Endothelial cell of umbilical vein (primary cell): ENCODE measurements around the gene SYDE1.

Experiments
- CTCF ChIP-seq, 2 donors: IDR thresholded peaks; 1 replicate in 1 of 2; 2 replicates in 1 of 2; pipeline ENCODE4 v1.5.1; 2011; ENCODE audit warnings: low read length in 2 of 2, mild to moderate bottlenecking in 2 of 2, moderate library complexity in 2 of 2, control low read depth in 1 of 2, inconsistent platforms in 1 of 2, low read depth in 1 of 2; ENCODE audit not compliant: insufficient read depth in 1 of 2; ENCODE audit errors: extremely low read depth in 1 of 2
- EZH2 ChIP-seq: IDR thresholded peaks from 2 replicates; pipeline ENCODE4 v1.6.1; 2012; ENCODE audit warnings: borderline replicate concordance, low read depth, mild to moderate bottlenecking, moderate library complexity, low read length, inconsistent platforms; ENCODE audit not compliant: severe bottlenecking
- MAX ChIP-seq: IDR thresholded peaks from 2 replicates; pipeline ENCODE4 v1.6.1; 2011; ENCODE audit not compliant: insufficient read depth, insufficient read length
- POLR2A ChIP-seq: IDR thresholded peaks from 2 replicates; pipeline ENCODE4 v1.6.1; 2012; ENCODE audit warnings: low read depth, mild to moderate bottlenecking, control low read depth, low read length

- no peak for TF ChIP-seq POLR2A
- no peak for TF ChIP-seq CTCF (IDR thresholded peaks at IDR 0.05; ENCODE audit: extremely low read depth in 1 of 2, insufficient read depth in 1 of 2, low read depth in 1 of 2, low read length in 2 of 2)
- no peak for TF ChIP-seq EZH2
- no peak for TF ChIP-seq MAX
Observed at GRCh38 chr19:15155296-15155695, 48.1 kb downstream of the SYDE1 start.
